K562 (cell line): Measurements from ENCODE around the gene COX5A. TPM values are rescaled to one million over a fixed set of nuclear protein-coding genes. Genes with fewer than 3 reads are reported as not detected.

ENCODE experiments used
- ATAC-seq: fragments of 200-7000 bp; cut with Tn5 transposase; 3 replicates; pipeline ENCODE4 v1.9.1; 2020; ENCODE audit warnings: moderate library complexity
- BruUV-seq: library from RNA; stranded (reverse); fragments of 400-500 nt; replicated peaks from 2 replicates; lab custom pipeline; 2021; lab: Mats Ljungman, UMichigan
- CTCF ChIA-PET: fragments of 300-600 bp; formaldehyde crosslinking; extraction: SDS; loops from one replicate; lab custom pipeline; 2021; ENCODE audit warnings: low intra/inter-chr PET ratio; lab: Yijun Ruan, JAX
- POLR2A ChIA-PET: fragments of 300-600, 350-650 bp; sonication (Branson Sonifier 250); formaldehyde crosslinking; extraction: SDS; loops from one replicate; lab custom pipeline; 2021; ENCODE audit warnings: antibody characterized with exemption, inconsistent platforms; lab: Yijun Ruan, JAX
- DNase-seq, 4 experiments: peaks; one replicate each; pipeline versions ENCODE4 v3.0.0 to v3.0.0-alpha.2; 2011 to 2018; ENCODE audit warnings: low spot score in 3 of 4, mixed read lengths in 3 of 4; ENCODE audit errors: extremely low read depth in 1 of 4
- FAIRE-seq: peaks from 2 replicates; lab custom pipeline; 2011; peaks lifted over from hg19 to GRCh38; lab: Jason Lieb, UNC
- H2AFZ ChIP-seq: 2 replicates; pipeline ENCODE4 v1.6.0; 2011; ENCODE audit warnings: low read depth, low read length, control low read depth, inconsistent platforms
- H3K27ac ChIP-seq: fragments of 200-600 bp; 3 replicates; pipeline ENCODE4 v1.8.0; 2011; ENCODE audit warnings: low read depth, mild to moderate bottlenecking, control low read depth, inconsistent platforms, low read length, moderate library complexity, mixed read lengths; ENCODE audit errors: extremely low read depth
- H3K27me3 ChIP-seq, 2 experiments: fragments of 300-600 bp in 1 of 2; 2 replicates in 1 of 2; 3 replicates in 1 of 2; pipeline versions ENCODE4 v1.6.0 to v1.8.0; 2011; ENCODE audit warnings: inconsistent platforms in 2 of 2, low read length in 2 of 2, mild to moderate bottlenecking in 1 of 2, mixed read lengths in 1 of 2, moderate library complexity in 1 of 2; ENCODE audit not compliant: control insufficient read depth in 2 of 2, insufficient read depth in 2 of 2
- H3K36me3 ChIP-seq: fragments of 300-600 bp; 3 replicates; pipeline ENCODE4 v1.8.0; 2011; ENCODE audit warnings: mild to moderate bottlenecking, low read length, inconsistent platforms; ENCODE audit not compliant: control insufficient read depth, insufficient read depth
- H3K4me1 ChIP-seq, 2 experiments: fragments of 200-600 bp in 1 of 2; replicated peaks in 1 of 2; 2 replicates in 1 of 2; 3 replicates in 1 of 2; pipeline versions ENCODE4 v1.5.1 to v1.8.0; 2011; ENCODE audit warnings: inconsistent platforms in 2 of 2, low read length in 2 of 2, mild to moderate bottlenecking in 1 of 2, mixed read lengths in 1 of 2, moderate library complexity in 1 of 2; ENCODE audit not compliant: control insufficient read depth in 2 of 2, insufficient read depth in 2 of 2
- H3K4me2 ChIP-seq: 2 replicates; pipeline ENCODE4 v1.6.1; 2011; ENCODE audit warnings: low read length, control low read depth, inconsistent platforms, mixed read lengths; ENCODE audit not compliant: insufficient read depth
- H3K4me3 ChIP-seq: fragments of 200-600 bp; sonication (generic), shearing (Covaris generic); 2 replicates; pipeline ENCODE4 v1.5.1; 2016; ENCODE audit warnings: control low read depth, inconsistent platforms
- H3K79me2 ChIP-seq: fragments of 200-600 bp; 3 replicates; pipeline ENCODE4 v1.8.0; 2011; ENCODE audit warnings: low read length, inconsistent platforms; ENCODE audit not compliant: control insufficient read depth, insufficient read depth
- H3K9ac ChIP-seq, 2 experiments: 2 replicates each; pipeline versions ENCODE4 v1.6.0 to v1.6.1; 2011; ENCODE audit warnings: low read depth in 2 of 2, low read length in 2 of 2, control low read depth in 1 of 2, inconsistent platforms in 1 of 2, mild to moderate bottlenecking in 1 of 2, mixed read lengths in 1 of 2; ENCODE audit not compliant: insufficient read depth in 1 of 2
- H3K9me1 ChIP-seq: one replicate; pipeline ENCODE4 v1.6.0; 2011; ENCODE audit warnings: inconsistent platforms, mild to moderate bottlenecking, low read length, moderate library complexity; ENCODE audit not compliant: control insufficient read depth, insufficient read depth
- H3K9me3 ChIP-seq: replicated peaks from 2 replicates; pipeline ENCODE4 v1.5.1; 2011; ENCODE audit warnings: low read depth, low read length, inconsistent platforms; ENCODE audit not compliant: control insufficient read depth, insufficient read depth
- H4K20me1 ChIP-seq: replicated peaks from 2 replicates; pipeline ENCODE4 v1.6.1; 2011; ENCODE audit warnings: low read length, inconsistent platforms, mixed read lengths; ENCODE audit not compliant: control insufficient read depth, insufficient read depth
- CEBPB ChIP-seq: fragments of 450-650 bp; IDR thresholded peaks from 2 replicates; pipeline ENCODE4 v1.6.1; 2016; ENCODE audit warnings: missing genetic modification characterization, missing compliant biosample characterization
- CREB1 ChIP-seq, 2 experiments: sonication (generic) in 1 of 2; formaldehyde crosslinking in 1 of 2; IDR thresholded peaks; 2 replicates each; pipeline versions ENCODE4 v1.6.1 to v1.8.0; 2012 to 2022; ENCODE audit warnings: inconsistent platforms in 1 of 2, mild to moderate bottlenecking in 1 of 2, missing genetic modification reagents in 1 of 2, moderate library complexity in 1 of 2
- EZH2 ChIP-seq: IDR thresholded peaks from 2 replicates; pipeline ENCODE4 v1.6.1; 2012; ENCODE audit warnings: low read depth, mild to moderate bottlenecking, inconsistent platforms, low read length, borderline replicate concordance
- FOXJ3 ChIP-seq: sonication (generic); formaldehyde crosslinking; IDR thresholded peaks from 2 replicates; pipeline ENCODE4 v1.4.0; 2020; ENCODE audit warnings: mild to moderate bottlenecking, missing genetic modification reagents
- KLF10 ChIP-seq: fragments of 250-450 bp; sonication (Bioruptor Pico); IDR thresholded peaks from 2 replicates; pipeline ENCODE4 v1.6.1; 2021; ENCODE audit warnings: matching md5 sums
- MAZ ChIP-seq, 2 experiments: fragments of 450-650 bp in 1 of 2; sonication (generic) in 1 of 2; formaldehyde crosslinking; IDR thresholded peaks in 1 of 2; conservative IDR thresholded peaks in 1 of 2; 2 replicates each; pipeline versions ENCODE4 v1.4.0 to v1.5.0; 2020; ENCODE audit warnings: mild to moderate bottlenecking in 1 of 2, missing genetic modification reagents in 1 of 2
- MEF2D ChIP-seq: conservative IDR thresholded peaks from 2 replicates; pipeline ENCODE4 v1.6.1; 2016; ENCODE audit warnings: low read depth, missing genetic modification characterization, missing compliant biosample characterization
- RB1 ChIP-seq: fragments of 450-650 bp; IDR thresholded peaks from 2 replicates; pipeline ENCODE4 v1.6.1; 2017; ENCODE audit warnings: low read depth, mild to moderate bottlenecking
- SRF ChIP-seq, 2 experiments: fragments of 250-450, 450-650 bp in 1 of 2; sonication (Bioruptor Pico) in 1 of 2; sonication (generic) in 1 of 2; formaldehyde crosslinking; IDR thresholded peaks; 2 replicates each; pipeline versions ENCODE4 v1.5.0 to v1.5.1; 2020 to 2022; ENCODE audit warnings: mild to moderate bottlenecking in 1 of 2, missing genetic modification reagents in 1 of 2
- ZNF263 ChIP-seq: sonication (generic); formaldehyde crosslinking; IDR thresholded peaks from 2 replicates; pipeline ENCODE4 v1.8.0; 2022; ENCODE audit warnings: mild to moderate bottlenecking, missing genetic modification reagents, borderline replicate concordance
- ZNF699 ChIP-seq: fragments of 250-450 bp; sonication (Bioruptor Pico); IDR thresholded peaks from 2 replicates; pipeline ENCODE4 v1.8.0; 2021; ENCODE audit warnings: mild to moderate bottlenecking, moderate library complexity; ENCODE audit not compliant: insufficient replicate concordance
- ZNF740 ChIP-seq, 3 experiments: fragments of 200-800 bp in 1 of 3; sonication (Bioruptor generic) in 1 of 3; sonication (generic) in 1 of 3; formaldehyde crosslinking in 1 of 3; IDR thresholded peaks; 2 replicates each; pipeline versions ENCODE4 v1.6.1 to v1.8.0; 2016 to 2022; ENCODE audit warnings: mild to moderate bottlenecking in 2 of 3, missing compliant biosample characterization in 2 of 3, missing genetic modification characterization in 2 of 3, missing genetic modification reagents in 1 of 3
- WGBS: fragments of 100-300 bp; shearing (Covaris generic); methylation state at CpG from one replicate; pipeline ENCODE4 v1.1.6; 2016; ENCODE audit warnings: low coverage, mixed read lengths; ENCODE audit not compliant: insufficient coverage; ENCODE audit errors: missing lambda C conversion rate; 5-methylcytosine and 5-hydroxymethylcytosine counted together
- in situ Hi-C: fragments of 300-500 bp; cut with MboI; formaldehyde crosslinking; loops from 4 replicates; pipeline ENCODE4 v1.15.0; 2018; ENCODE audit warnings: inconsistent platforms, mixed read lengths
- intact Hi-C: fragments of 100-400 bp; cut with micrococcal nuclease; formaldehyde crosslinking; loops from 2 replicates; pipeline ENCODE4 v1.14.2; 2022
- polyA plus RNA-seq, 8 experiments: library from polyadenylated mRNA; depleted of rRNA in 4 of 8; stranded (reverse) in 5 of 8; unstranded in 3 of 8; fragments of >200 nt; fragmentation: Nextera tagmentation in 2 of 8; fragmentation: Illumina TruSeq in 1 of 8; extraction: Ambion mirVana in 2 of 8; extraction: Trizol in 1 of 8; gene quantifications; 2 replicates each; pipeline versions ENCODE4 v1.2.1 to v1.2.3, GENCODE V29; 2011 to 2014; ENCODE audit warnings: inconsistent platforms in 1 of 8, missing spikeins in 1 of 8
- total RNA-seq, 7 experiments: library from RNA; depleted of rRNA in 6 of 7; stranded (reverse); fragments of >200 nt in 6 of 7; fragmentation: Illumina TruSeq in 2 of 7; extraction: Trizol in 2 of 7; gene quantifications; 2 replicates each; pipeline versions ENCODE4 v1.2.1 to v1.2.3, GENCODE V29; 2011 to 2021; ENCODE audit warnings: low replicate concordance in 1 of 7
- TF ChIP-seq, protein P1 (sequence below): fragments of 250-450 bp; sonication (Bioruptor Pico); IDR thresholded peaks from 2 replicates; pipeline ENCODE4 v1.8.0; 2021; ENCODE audit warnings: moderate library complexity, mild to moderate bottlenecking, inconsistent platforms
- TF ChIP-seq, protein P2 (sequence below): fragments of 250-450 bp; sonication (Bioruptor Pico); IDR thresholded peaks from 2 replicates; pipeline ENCODE4 v1.4.0; 2020; ENCODE audit warnings: mild to moderate bottlenecking, moderate library complexity
- TF ChIP-seq, protein P3 (sequence below): fragments of 200-800 bp; sonication (Bioruptor generic); IDR thresholded peaks from 2 replicates; pipeline ENCODE4 v1.6.1; 2017; ENCODE audit warnings: missing genetic modification characterization, missing compliant biosample characterization

Gene COX5A
- total and polyA plus RNA-seq, 9 of the 15 experiments (the other 6 are each of a cell fraction or from before 2014, with no cell fraction given) = 86.8 to 553 (median 371) TPM

GRCh38 chr15:74950078-74950908 lies 12.4 kb upstream of the COX5A start:
- FAIRE-seq = peak; percentile 91
- no TSS peak for BruUV-seq
- CTCF ChIA-PET = interaction anchor here (0.9 to 1.9 kb wide), 3 partner anchors 38 to 181 kb away, joined by 3 to 17 read pairs (median 9); no protein-coding TSS in a partner anchor
- TF ChIP-seq SRF (CRISPR knock-in tag; IDR thresholded peaks at IDR 0.05) = no peak
- TF ChIP-seq RB1 = peak; percentile 74
- TF ChIP-seq CEBPB (tag) = peak; percentile 96
- TF ChIP-seq, protein P1, sequence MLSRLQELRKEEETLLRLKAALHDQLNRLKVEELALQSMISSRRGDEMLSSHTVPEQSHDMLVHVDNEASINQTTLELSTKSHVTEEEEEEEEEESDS (CRISPR knock-in tag) = no peak
- TF ChIP-seq, protein P2, sequence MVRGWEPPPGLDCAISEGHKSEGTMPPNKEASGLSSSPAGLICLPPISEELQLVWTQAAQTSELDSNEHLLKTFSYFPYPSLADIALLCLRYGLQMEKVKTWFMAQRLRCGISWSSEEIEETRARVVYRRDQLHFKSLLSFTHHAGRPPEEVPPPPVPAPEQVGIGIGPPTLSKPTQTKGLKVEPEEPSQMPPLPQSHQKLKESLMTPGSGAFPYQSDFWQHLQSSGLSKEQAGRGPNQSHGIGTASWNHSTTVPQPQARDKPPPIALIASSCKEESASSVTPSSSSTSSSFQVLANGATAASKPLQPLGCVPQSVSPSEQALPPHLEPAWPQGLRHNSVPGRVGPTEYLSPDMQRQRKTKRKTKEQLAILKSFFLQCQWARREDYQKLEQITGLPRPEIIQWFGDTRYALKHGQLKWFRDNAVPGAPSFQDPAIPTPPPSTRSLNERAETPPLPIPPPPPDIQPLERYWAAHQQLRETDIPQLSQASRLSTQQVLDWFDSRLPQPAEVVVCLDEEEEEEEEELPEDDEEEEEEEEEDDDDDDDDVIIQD (CRISPR knock-in tag) = no peak
- TF ChIP-seq ZNF740 (CRISPR knock-in tag; IDR thresholded peaks at IDR 0.05) = no peak
- no peak for TF ChIP-seq ZNF740 (tag; IDR thresholded peaks at IDR 0.05)
- TF ChIP-seq CREB1 (IDR thresholded peaks at IDR 0.05) = no peak
- no peak; the same call in 1 of the 2 replicates for TF ChIP-seq CREB1 (CRISPR knock-in tag; IDR thresholded peaks at IDR 0.05)
- TF ChIP-seq FOXJ3 (CRISPR knock-in tag) = no peak
- TF ChIP-seq KLF10 = no peak
- no peak for TF ChIP-seq ZNF263 (CRISPR knock-in tag)
- peak in 1 of 2 experiments; percentile 65; a peak in 1 of 4 replicates for TF ChIP-seq MAZ (CRISPR knock-in tag; conservative IDR thresholded peaks at IDR 0.05 in 1 of 2, IDR thresholded peaks at IDR 0.05 in 1 of 2)
- no peak for TF ChIP-seq EZH2
- TF ChIP-seq, protein P3, sequence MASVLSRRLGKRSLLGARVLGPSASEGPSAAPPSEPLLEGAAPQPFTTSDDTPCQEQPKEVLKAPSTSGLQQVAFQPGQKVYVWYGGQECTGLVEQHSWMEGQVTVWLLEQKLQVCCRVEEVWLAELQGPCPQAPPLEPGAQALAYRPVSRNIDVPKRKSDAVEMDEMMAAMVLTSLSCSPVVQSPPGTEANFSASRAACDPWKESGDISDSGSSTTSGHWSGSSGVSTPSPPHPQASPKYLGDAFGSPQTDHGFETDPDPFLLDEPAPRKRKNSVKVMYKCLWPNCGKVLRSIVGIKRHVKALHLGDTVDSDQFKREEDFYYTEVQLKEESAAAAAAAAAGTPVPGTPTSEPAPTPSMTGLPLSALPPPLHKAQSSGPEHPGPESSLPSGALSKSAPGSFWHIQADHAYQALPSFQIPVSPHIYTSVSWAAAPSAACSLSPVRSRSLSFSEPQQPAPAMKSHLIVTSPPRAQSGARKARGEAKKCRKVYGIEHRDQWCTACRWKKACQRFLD (CRISPR knock-in tag) = no peak
- TF ChIP-seq ZNF699 (CRISPR knock-in tag) = no peak
- TF ChIP-seq MEF2D (tag) = no peak

More at GRCh38 chr15:74950078-74950908, 12.4 kb upstream of the COX5A start:
- no peak overlapping the region for H3K9ac ChIP-seq
- no peak overlapping the region for H3K4me3 ChIP-seq
- intact Hi-C loops = loop anchor here (1.0 to 10.0 kb wide), 7 partner anchors 43 to 575 kb away; partner anchors contain the start of genes C15orf39, FAM219B and ULK3
- POLR2A ChIA-PET = interaction anchor here (0.6 to 0.9 kb wide), 4 partner anchors 12 to 181 kb away, joined by 3 to 4 read pairs (median 4); partner anchors contain the start of gene COX5A
- H3K9me3 ChIP-seq = no peaks in the 10 kb centered on the region
- H3K79me2 ChIP-seq = no peaks in the 10 kb centered on the region; the same call in 2 of the 3 replicates
- H3K4me1 ChIP-seq = peaks cover 22 to 30% of the 10 kb centered on the region in 2 experiments; a peak in 4 of 5 replicates
- H3K36me3 ChIP-seq = no peaks in the 10 kb centered on the region
- 18% methylated on average over 7 of the region's 7 CpGs for WGBS
- no peak overlapping the region for H2AFZ ChIP-seq
- no peak overlapping the region for H3K4me2 ChIP-seq
- peak; percentile 59 to 85 (median 66) for DNase-seq
- in situ Hi-C loops = loop anchor here (5.0 kb wide), 1 partner anchor 313 kb away; no protein-coding TSS in a partner anchor
- peaks cover 4% of the 10 kb centered on the region for H3K9me1 ChIP-seq
- peak; percentile 67 for ATAC-seq
- no peak overlapping the region for H3K27ac ChIP-seq
- no peaks in the 10 kb centered on the region; a peak in 1 of 5 replicates for H3K27me3 ChIP-seq
- H4K20me1 ChIP-seq = peaks cover 29% of the 10 kb centered on the region
